ENCODE results near the gene RPP38.

Gene RPP38

DNA sequence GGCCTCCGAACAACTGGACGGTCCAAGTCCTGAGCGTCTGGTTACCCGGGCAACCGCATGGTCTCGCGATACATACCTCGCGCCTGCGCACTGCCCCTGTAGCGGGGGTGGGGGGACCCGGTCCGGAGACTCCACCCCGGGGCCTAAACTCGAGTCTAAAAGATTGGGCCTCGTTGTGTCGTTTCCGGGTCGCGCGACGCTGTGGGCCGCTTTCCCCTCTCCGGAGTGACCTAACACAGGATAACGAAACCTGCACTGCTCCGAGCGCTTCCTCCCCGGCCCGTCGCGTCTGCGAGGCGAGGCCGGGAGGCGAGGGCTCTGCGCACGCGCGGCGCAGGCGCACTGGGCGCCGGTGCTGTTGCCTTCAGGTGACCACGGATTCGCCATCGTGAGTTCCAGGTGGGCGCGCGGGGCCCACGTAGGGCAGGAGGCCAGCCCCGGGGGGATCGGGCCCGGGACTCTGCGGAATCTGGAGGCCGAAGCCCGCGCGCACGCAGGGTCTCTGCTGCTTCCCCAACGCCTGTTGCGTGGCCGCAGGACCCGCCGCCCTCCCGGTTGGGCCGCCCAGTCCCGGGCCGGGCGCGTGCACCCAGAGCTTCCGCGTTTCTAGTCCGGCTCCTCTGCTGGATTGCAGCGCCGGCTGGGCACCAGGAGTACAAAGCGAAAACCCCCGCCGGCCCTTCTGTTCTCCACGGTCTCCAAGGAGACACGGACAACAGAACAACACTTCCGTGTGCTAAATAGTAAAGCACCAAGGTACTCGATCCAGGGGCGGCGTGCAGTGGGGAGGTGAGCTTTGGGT, at the start of gene RPP38:
Gene RPP38, plus strand, starts transcription at position 345 of the 802 bp plus-strand sequence. CDS start 5,960 bp downstream, outside the sequence.
- DNase-seq = peak; percentile 98

DNA sequence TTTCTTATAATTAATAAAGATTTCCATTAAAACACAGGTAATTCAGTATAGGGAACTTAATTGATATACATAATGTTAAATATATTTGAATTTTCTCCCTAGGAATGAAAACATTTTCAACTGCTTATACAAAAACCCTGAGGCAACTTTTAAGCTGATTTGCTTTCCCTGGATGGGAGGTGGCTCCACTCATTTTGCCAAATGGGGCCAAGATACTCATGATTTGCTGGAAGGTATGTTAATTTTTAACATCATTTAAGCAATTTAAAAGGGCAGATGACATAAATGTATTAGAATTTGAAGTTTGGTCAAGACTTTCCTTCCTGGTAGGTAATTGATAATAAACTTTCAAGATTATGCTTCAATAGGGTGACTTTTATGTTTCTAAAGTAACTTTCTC, 47.6 kb upstream of the RPP38 start:
- no peak for DNase-seq

GRCh38 chr10:15052121-15052520, 45.0 kb upstream of the RPP38 start:
- DNase-seq = no peak

GRCh38 chr10:15053061-15053460, 44.1 kb upstream of the RPP38 start:
- DNase-seq = no peak

DNA sequence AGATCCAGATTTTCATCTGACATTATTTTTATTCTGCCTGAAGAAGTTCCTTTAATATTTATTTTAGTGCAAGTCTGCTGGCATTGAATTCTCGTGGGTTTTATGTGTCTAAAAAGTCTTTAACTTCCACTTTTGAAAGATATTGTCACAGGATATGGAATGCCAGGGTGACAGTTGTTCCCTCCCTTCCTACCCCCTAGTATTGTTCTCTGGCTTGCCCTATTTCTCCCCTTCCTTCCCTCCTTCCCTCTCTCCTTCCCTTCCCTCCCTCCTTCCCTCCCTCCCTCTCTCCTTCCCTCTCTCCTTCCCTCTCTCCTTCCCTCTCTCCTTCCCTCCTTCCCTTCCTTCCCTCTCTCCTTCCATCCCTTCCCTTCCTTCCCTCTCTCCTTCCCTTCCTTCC, 38.5 kb upstream of the RPP38 start:
- no peak for DNase-seq

DNA sequence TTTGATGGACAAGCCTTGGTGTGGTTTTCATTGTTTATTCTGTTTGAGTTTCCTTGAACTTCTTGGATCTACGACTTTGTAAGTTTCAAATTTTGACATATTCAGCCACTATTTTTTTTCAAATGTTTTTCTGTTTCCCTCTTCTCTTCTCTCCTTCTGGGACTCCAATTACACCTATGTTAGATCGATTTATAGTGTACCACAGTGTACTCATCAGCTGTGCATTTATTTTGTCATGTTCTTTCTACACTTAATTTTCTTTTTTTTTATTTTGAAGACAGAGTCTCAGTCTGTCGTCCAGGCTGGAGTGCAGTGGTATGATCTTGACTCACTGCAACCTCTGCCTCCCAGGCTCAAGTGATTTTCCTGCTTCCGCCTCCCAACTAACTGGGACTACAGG, 37.2 kb upstream of the RPP38 start:
- no peak for DNase-seq

GRCh38 chr10:15060638-15061037, 36.5 kb upstream of the RPP38 start:
- DNase-seq = no peak

DNA sequence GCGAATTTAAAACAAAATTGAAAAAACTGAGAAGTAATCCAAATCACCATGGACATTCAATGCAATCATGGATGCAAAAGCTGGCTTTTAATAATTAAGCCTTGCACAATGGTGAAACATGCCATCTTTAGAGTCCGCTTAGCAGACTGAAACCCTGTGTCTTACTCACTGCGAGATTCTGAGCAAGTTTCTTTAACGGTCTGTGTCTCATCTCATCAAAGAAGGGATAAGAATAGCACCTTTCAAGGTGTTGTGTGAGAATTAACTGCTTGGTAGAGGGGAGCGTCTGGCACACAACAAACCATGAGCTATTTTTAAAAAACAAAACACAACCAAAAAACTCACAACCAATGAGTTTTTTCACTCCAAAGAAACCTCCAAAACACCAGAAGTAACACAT, 30.0 kb upstream of the RPP38 start:
- no peak for DNase-seq

DNA sequence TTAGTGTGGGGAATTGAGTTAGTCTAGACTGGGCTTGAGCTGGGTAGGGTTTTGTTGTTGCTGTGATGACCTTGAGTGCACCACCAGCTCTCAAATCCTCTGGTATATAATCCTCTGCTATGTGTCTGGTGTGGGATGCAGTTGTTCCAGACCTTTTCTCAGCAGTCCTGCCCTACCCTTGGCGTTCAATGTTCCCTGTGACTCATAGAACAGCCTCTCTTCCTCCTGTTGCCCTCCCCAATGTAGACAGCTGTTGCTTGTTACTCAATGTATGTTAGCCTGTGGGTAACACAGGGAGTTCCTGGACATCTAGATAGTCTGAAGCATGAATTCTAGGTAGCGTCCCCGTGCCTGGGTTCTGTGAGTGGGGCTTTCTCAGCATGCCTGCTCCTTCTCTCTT, 28.4 kb upstream of the RPP38 start:
- no peak for DNase-seq

GRCh38 chr10:15069230-15069629, 27.9 kb upstream of the RPP38 start:
- DNase-seq = no peak

- no peak for DNase-seq
Measured at GRCh38 chr10:15072358-15072757, 24.8 kb upstream of the RPP38 start.

DNA sequence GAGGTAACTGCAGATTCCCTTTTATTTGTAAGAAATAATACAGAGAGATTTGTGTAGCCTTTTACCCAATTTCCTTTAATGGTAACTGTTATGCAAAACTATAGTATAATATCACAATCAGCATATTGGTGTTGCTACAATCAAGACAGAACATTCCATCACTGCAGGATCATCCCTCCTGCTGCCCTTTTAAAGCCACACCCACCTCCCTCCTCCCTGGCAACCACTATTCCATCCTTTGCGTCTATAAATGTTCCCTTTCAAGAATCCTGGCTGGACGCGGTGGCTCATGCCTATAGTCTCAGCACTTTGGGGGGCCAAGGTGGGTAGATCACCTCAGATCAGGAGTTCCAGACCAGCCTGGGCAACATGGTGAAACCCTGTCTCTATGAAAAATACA, 21.7 kb upstream of the RPP38 start:
- DNase-seq = no peak

DNA sequence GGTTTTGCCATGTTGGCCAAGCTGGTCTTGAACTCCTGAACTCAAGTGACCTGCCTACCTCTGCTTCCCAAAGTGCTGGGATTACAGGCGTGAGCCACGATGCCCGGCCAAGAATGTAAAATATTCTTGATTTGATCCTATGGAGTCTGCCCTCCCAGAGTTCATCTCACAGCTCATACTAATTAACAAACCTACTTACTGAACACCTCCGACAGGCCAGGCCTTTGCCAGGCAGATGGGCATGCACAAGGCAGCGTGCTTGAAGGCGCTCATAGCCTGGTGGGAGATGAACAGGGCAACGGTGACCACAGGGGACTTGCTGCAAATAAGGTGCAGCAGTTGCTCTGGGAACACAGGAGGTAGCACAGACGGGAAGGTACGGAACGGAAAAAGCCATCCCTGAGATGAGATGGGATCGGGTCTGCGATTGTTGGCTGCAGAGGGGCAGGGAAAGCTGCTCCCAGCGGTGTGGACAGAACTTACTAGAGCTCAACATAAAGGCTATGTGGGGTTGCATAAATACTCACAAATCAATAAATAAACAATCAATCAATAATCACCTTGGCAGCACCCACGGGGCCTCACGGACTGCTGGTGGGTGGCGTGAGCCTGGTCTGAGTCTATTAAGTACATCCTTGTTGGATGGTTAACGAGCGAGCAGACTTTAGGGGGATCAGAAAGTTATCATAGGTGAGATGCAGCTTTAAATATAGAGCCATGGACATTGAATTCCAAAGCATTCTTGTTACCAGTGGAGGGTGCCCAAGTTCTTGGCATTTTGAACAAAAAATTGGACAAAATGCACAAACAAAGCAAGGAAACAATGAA, 13.3 kb upstream of the RPP38 start:
- no peak for DNase-seq

GRCh38 chr10:15084502-15084922, 12.6 kb upstream of the RPP38 start:
- DNase-seq = no peak

GRCh38 chr10:15088428-15089261, 8.5 kb upstream of the RPP38 start, which contains the start of gene ACBD7:
ACBD7 (minus strand) TSS chr10:15088776; CDS start chr10:15088728, 48 bp downstream.
- peak; percentile 92 for DNase-seq

DNA sequence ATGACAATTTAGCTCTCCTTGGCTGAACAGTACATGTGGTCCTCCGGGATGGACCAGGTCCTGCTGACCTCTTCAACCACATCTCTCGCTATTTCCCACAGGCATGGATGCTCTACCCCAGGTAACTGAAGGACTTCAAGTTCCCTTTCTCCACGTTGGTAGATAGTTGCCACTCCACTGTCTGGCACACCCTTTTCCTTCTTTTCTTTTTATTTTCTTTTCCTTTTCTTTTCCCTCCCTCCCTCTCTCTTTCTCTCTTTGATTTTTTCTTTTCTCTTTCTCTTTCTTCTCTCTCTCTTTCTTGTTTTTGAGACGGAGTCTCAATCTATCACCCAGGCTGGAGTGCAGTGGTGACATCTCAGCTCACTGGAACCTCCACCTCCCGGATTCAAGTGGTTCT, 5.7 kb upstream of the RPP38 start:
- no peak for DNase-seq

GRCh38 chr10:15092855-15093408, 4.2 kb upstream of the RPP38 start:
- no peak for DNase-seq

- no peak for DNase-seq
Measured at GRCh38 chr10:15096661-15097010, 519 bp upstream of the RPP38 start.

DNA sequence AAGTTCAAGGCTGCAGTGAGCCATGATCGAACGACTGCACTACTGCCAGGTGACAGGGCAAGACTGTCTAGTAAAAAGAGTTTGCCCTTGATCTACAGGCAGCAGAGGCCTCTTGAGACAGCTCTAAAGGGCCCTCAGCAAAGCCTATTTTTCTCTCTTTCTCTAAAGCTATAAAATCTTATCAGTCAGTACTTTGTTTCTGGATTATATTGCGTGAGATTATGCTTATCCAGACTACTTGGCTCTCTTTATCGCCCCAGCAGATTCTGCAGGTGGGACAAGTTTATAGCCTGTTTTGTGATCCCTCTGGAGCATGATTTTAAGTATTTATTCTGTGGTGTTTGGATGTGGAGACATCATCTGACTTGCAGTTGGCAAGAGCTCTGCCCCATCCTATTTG, 2.7 kb downstream of the RPP38 start:
- no peak for DNase-seq

- no peak for DNase-seq
Measured at GRCh38 chr10:15103513-15103912, 6.4 kb downstream of the RPP38 start.

DNA sequence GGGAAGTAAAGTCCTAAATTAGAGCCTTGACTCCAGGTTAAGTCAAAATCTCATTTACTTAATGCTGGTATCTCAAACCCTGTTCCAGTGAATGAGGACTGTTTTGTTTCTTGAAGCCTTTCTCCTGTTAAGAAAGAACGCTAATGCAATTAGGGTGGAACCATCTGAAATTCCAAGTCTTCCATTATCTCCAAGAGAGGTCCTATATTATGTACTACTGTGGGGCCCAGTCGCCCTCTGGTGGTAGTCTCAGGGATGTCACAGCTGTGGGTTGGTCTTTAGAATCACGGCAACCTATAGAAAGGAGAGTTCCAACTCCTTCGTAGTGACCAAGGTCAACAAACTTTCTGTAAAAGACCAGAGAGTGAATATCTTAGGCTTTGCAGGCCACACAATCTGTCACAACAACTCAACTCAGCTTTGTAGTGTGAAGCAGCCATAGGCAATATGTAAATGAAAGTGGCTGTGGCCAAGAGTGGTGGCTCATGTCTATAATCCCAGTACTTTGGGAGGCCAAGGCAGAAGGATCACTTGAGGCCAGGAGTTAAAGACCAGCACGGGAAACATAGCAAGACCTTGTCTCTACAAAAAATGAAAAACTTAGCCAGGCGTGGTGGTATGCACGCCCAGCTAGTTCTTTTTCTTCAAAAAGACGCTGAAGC, 9.3 kb downstream of the RPP38 start:
- peak; percentile 87 for DNase-seq

GRCh38 chr10:15112657-15113056, 15.5 kb downstream of the RPP38 start:
- DNase-seq = no peak
